ENCODE data around the gene CCDC78. TPM values are rescaled to one million over a fixed set of nuclear protein-coding genes. Genes with fewer than 3 reads are reported as not detected.
A peak's percentile ranks its signal among the peaks of the same experiment; 100 is the strongest.
"Not testable (repeated sequence)": the region's sequence is repeated elsewhere in the genome, so short reads cannot be mapped to it uniquely, and the experiment has no call there.

The CCDC78 gene
- total and polyA plus RNA-seq, 2 of the 4 experiments (the other 2 are of a cell fraction): 0.54 to 4.6 TPM

GRCh38 chr16:712740-713250 is 13.4 kb downstream of the CCDC78 start:
- H4K5ac ChIP-seq (ENCODE audit: low read depth, low read length); H4K91ac ChIP-seq (ENCODE audit: insufficient read depth, low read depth, low read length); dilution Hi-C loops (cut with HindIII; ENCODE audit: low sequenced_read_pairs, unreplicated experiment); BruUV-seq (replicated peaks); H3K4ac ChIP-seq (ENCODE audit: low read depth, low read length); H3K23ac ChIP-seq (ENCODE audit: low read depth, low read length); H3K27ac ChIP-seq (ENCODE audit: insufficient read depth, low read length); H2BK15ac ChIP-seq (ENCODE audit: low read depth, low read length); POLR2A ChIA-PET (ENCODE audit: unreplicated experiment); H3K14ac ChIP-seq (replicated peaks; ENCODE audit: low read depth, low read length); H3K18ac ChIP-seq (ENCODE audit: low read depth, low read length); H3K27me3 ChIP-seq (ENCODE audit: control insufficient read depth, insufficient read depth, low read length); H2BK20ac ChIP-seq (ENCODE audit: low read depth, low read length); H3K4me2 ChIP-seq (ENCODE audit: low read depth, low read length); H2AK5ac ChIP-seq (ENCODE audit: low read depth, low read length); H4K8ac ChIP-seq (ENCODE audit: low read depth in 2 of 2, low read length in 2 of 2); H3K9me1 ChIP-seq (ENCODE audit: insufficient read depth, low read length); H3K9ac ChIP-seq (ENCODE audit: low read depth, low read length); H2AK9ac ChIP-seq (replicated peaks; ENCODE audit: low read depth, low read length, poor library complexity); H2BK120ac ChIP-seq (ENCODE audit: low read depth, low read length); H3K9me3 ChIP-seq (ENCODE audit: control insufficient read depth, insufficient read depth, low read length); H3K36me3 ChIP-seq (ENCODE audit: control insufficient read depth, insufficient read depth, low read length); H3K4me3 ChIP-seq (ENCODE audit: insufficient read depth, low read depth, low read length); H2BK5ac ChIP-seq (ENCODE audit: low read depth, low read length, poor library complexity, severe bottlenecking); H3K56ac ChIP-seq (ENCODE audit: extremely low read depth, insufficient read depth, low read length): not testable (repeated sequence)
- ATAC-seq (ENCODE audit: low read depth) (peak; percentile 28), DNase-seq (peak; percentile 96)
- 65% methylated on average over 4 of the region's 13 CpGs; no CpG with 5 or more reads in 1 of the 2 experiments for WGBS, 2 experiments (ENCODE audit: extremely low coverage in 2 of 2, insufficient read length in 1 of 2)
- TF ChIP-seq SMC3 (IDR thresholded peaks at IDR 0.05; ENCODE audit: low read depth, low read length) (peak; percentile 40), MAZ (IDR thresholded peaks at IDR 0.05; ENCODE audit: borderline replicate concordance, low read depth, low read length) (peak; percentile 52; the same call in 1 of the 2 replicates), RAD21 (IDR thresholded peaks at IDR 0.05; ENCODE audit: low read length) (peak; percentile 33; the same call in 1 of the 2 replicates), CEBPB (IDR thresholded peaks at IDR 0.05; ENCODE audit: low read depth, low read length) (peak; percentile 87), FOS (IDR thresholded peaks at IDR 0.05; ENCODE audit: low read depth, low read length) (peak; percentile 71)
- TF ChIP-seq, protein P1, sequence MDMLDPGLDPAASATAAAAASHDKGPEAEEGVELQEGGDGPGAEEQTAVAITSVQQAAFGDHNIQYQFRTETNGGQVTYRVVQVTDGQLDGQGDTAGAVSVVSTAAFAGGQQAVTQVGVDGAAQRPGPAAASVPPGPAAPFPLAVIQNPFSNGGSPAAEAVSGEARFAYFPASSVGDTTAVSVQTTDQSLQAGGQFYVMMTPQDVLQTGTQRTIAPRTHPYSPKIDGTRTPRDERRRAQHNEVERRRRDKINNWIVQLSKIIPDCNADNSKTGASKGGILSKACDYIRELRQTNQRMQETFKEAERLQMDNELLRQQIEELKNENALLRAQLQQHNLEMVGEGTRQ (IDR thresholded peaks at IDR 0.05; ENCODE audit: low read depth, low read length): peak; percentile 37; the same call in 1 of the 2 replicates
- TF ChIP-seq, protein P2, sequence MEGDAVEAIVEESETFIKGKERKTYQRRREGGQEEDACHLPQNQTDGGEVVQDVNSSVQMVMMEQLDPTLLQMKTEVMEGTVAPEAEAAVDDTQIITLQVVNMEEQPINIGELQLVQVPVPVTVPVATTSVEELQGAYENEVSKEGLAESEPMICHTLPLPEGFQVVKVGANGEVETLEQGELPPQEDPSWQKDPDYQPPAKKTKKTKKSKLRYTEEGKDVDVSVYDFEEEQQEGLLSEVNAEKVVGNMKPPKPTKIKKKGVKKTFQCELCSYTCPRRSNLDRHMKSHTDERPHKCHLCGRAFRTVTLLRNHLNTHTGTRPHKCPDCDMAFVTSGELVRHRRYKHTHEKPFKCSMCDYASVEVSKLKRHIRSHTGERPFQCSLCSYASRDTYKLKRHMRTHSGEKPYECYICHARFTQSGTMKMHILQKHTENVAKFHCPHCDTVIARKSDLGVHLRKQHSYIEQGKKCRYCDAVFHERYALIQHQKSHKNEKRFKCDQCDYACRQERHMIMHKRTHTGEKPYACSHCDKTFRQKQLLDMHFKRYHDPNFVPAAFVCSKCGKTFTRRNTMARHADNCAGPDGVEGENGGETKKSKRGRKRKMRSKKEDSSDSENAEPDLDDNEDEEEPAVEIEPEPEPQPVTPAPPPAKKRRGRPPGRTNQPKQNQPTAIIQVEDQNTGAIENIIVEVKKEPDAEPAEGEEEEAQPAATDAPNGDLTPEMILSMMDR (conservative IDR thresholded peaks at IDR 0.05; ENCODE audit: low read depth, low read length): peak; percentile 55
- peak overlapping the region; percentile 19 for H2AFZ ChIP-seq (replicated peaks; ENCODE audit: low read length, poor library complexity)
- H4K20me1 ChIP-seq (ENCODE audit: insufficient read depth, low read length): peaks cover 17% of the 10 kb centered on the region
- H3K4me1 ChIP-seq (ENCODE audit: control insufficient read depth, insufficient read depth, low read length): peaks cover 14% of the 10 kb centered on the region; the same call in 1 of the 2 replicates
- CTCF ChIA-PET: interaction anchor here (0.8 to 1.3 kb wide), 2 partner anchors 71 to 72 kb away, joined by 3 to 6 read pairs; no protein-coding TSS in a partner anchor
- intact Hi-C loops (cut with micrococcal nuclease): loop anchor here (2.0 to 5.0 kb wide), 3 partner anchors 76 to 342 kb away; partner anchors contain the start of genes CHTF18, RPUSD1 and SOX8
- in situ Hi-C loops (cut with MboI; ENCODE audit: low sequenced_read_pairs): loop anchor here (5.0 to 25.0 kb wide), 2 partner anchors 75 to 350 kb away; partner anchors contain the start of genes CHTF18, RPUSD1 and SSTR5
- H3K79me1 ChIP-seq (ENCODE audit: low read depth in 1 of 2, low read length in 2 of 2): peaks cover 0 to 12% of the 10 kb centered on the region in 2 experiments; a peak in 1 of 4 replicates

All from IMR-90 (cell line).